HUES48 (cell line): ENCODE measurements around the gene SATL1.

Source experiments
- H3K27ac ChIP-seq: one replicate; pipeline ENCODE4 v1.7.0; 2013; ENCODE audit warnings: low read depth, low read length, inconsistent platforms
- H3K27me3 ChIP-seq: 2 replicates; pipeline ENCODE4 v1.6.1; 2013; ENCODE audit warnings: mild to moderate bottlenecking, low read length; ENCODE audit not compliant: control insufficient read depth, insufficient read depth
- H3K36me3 ChIP-seq: 2 replicates; pipeline ENCODE4 v1.6.1; 2013; ENCODE audit warnings: low read length; ENCODE audit not compliant: control insufficient read depth, insufficient read depth
- H3K4me1 ChIP-seq: 2 replicates; pipeline ENCODE4 v1.6.1; 2013; ENCODE audit warnings: mild to moderate bottlenecking, low read length; ENCODE audit not compliant: control insufficient read depth, insufficient read depth
- H3K4me3 ChIP-seq: 2 replicates; pipeline ENCODE4 v1.5.1; 2013; ENCODE audit warnings: mild to moderate bottlenecking, low read depth, low read length
- H3K9ac ChIP-seq: 2 replicates; pipeline ENCODE4 v1.6.1; 2013; ENCODE audit warnings: mild to moderate bottlenecking, low read depth, low read length, moderate library complexity
- H3K9me3 ChIP-seq: 2 replicates; pipeline ENCODE4 v1.6.1; 2013; ENCODE audit warnings: low read length; ENCODE audit not compliant: control insufficient read depth, insufficient read depth

SATL1 gene

DNA sequence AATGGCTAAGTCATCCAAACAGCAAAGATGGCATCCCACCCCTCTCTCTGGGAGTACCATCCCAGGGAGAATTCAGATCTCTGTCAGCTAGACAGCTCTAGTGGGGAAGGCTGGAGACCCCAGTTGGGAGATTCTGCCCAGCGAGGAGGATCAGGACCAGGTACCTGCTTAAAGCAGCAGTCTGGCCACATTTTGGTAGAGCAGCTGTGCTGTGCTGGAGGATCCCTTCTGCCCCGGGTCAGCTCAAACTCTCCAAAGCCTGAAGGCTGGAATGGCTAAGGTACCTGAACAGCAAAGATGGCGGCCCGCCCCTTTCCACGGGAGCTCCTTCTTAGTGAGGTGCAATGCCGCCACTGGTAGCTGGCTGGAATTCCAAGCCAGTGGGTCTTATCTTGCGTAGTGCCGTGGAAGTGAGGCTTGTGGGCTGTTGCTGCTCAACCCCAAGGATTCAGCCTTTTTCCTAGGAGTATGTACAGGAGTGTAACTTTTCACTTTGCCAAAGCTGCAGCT lies 40.1 kb downstream of the SATL1 start:
- H3K9ac ChIP-seq = no peak overlapping the region
- H3K4me3 ChIP-seq = no peak overlapping the region
- no peaks in the 10 kb centered on the region for H3K27me3 ChIP-seq

GRCh38 chrX:85196319-85196718 lies 47.3 kb downstream of the SATL1 start:
- H3K9ac ChIP-seq = no peak overlapping the region

More for the DNA sequence above, 40.1 kb downstream of the SATL1 start:
- H3K9me3 ChIP-seq = peaks cover 32% of the 10 kb centered on the region
- no peak overlapping the region for H3K27ac ChIP-seq
- H3K36me3 ChIP-seq = no peaks in the 10 kb centered on the region
- no peaks in the 10 kb centered on the region for H3K4me1 ChIP-seq

GRCh38 chrX:85159644-85160043 lies 83.9 kb downstream of the SATL1 start:
- H3K9me3 ChIP-seq = peaks cover 35% of the 10 kb centered on the region
- no peaks in the 10 kb centered on the region for H3K4me1 ChIP-seq
- H3K9ac ChIP-seq = no peak overlapping the region
- no peak overlapping the region for H3K4me3 ChIP-seq
- no peaks in the 10 kb centered on the region for H3K27me3 ChIP-seq
- no peak overlapping the region for H3K27ac ChIP-seq
- no peaks in the 10 kb centered on the region for H3K36me3 ChIP-seq

More at GRCh38 chrX:85196319-85196718, 47.3 kb downstream of the SATL1 start:
- Histone ChIP-seq H3K4me1 (no peaks in the 10 kb centered on the region), H3K9me3 (peaks cover 31% of the 10 kb centered on the region), H3K36me3 (no peaks in the 10 kb centered on the region), H3K27me3 (no peaks in the 10 kb centered on the region), H3K4me3 (no peak overlapping the region), H3K27ac (no peak overlapping the region)

- Histone ChIP-seq H3K9me3 (peaks cover 28% of the 10 kb centered on the region), H3K27me3 (no peaks in the 10 kb centered on the region), H3K4me3 (no peak overlapping the region), H3K27ac (no peak overlapping the region), H3K36me3 (no peaks in the 10 kb centered on the region), H3K9ac (no peak overlapping the region), H3K4me1 (no peaks in the 10 kb centered on the region)
Observed at GRCh38 chrX:85140964-85141363, 102.6 kb downstream of the SATL1 start.

DNA sequence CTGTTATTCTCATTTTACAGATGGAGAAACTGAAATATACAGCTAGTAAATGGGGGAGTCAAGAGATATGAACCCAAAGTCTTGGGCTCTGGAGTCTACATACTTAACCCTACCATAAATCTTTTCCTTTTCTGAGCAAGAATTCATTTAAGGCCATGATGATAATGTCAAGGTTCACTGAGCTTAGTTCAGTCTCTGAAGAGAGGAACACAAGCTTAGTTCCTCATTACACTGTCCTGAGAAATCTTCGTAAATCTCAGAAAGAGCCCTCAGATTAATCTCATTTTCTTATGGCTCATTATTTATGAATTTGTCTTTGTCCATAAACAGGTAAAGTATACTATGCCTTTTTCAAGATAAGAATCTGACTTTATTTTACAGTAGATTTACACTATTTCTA lies 104.2 kb downstream of the SATL1 start:
- Histone ChIP-seq H3K4me1 (no peaks in the 10 kb centered on the region), H3K27ac (no peak overlapping the region), H3K9me3 (peaks cover 30% of the 10 kb centered on the region), H3K4me3 (no peak overlapping the region), H3K36me3 (no peaks in the 10 kb centered on the region), H3K27me3 (no peaks in the 10 kb centered on the region), H3K9ac (no peak overlapping the region)

DNA sequence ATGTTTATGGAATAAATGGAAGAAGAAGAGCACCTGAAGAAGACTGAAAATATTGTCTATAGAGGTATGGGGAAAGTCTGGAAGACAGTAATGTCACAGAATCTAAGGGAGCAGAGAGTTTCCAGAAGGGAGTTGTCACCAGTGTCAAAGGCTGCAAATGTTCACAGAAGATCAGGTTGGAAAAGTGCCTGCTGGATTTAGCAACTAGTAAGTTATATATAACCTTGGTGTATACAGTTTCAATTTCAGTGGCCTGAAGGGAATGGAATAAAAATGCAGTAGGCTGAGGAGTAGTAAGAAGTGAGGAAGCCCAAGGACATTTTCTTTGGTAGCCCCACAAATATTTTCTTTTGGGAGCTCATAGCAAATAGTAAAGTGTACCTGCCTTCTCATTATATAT lies 107.2 kb downstream of the SATL1 start:
- Histone ChIP-seq H3K4me1 (no peaks in the 10 kb centered on the region), H3K4me3 (no peak overlapping the region), H3K9ac (no peak overlapping the region), H3K27me3 (no peaks in the 10 kb centered on the region), H3K27ac (no peak overlapping the region), H3K36me3 (no peaks in the 10 kb centered on the region), H3K9me3 (peaks cover 20% of the 10 kb centered on the region)

DNA sequence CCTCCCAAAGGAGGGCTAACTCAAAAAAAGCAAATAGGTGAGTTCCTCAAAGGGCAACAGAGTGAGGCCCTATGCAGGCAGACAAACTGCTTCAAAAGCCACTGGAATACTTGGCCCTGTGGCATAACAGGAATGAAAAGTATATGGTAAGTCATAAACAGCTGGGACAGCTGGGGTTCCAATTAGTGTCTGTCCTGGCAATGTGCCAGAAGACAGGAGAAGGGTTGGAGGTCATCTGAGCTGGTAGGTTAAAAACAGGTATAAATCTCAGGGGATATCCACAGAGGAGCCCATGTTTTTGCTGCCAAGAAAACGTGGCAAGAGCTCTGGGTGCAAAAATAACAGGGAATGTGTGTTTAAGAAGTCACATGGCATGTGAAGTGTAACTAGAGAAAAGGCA lies 128.3 kb downstream of the SATL1 start:
- H3K27me3 ChIP-seq = no peaks in the 10 kb centered on the region

GRCh38 chrX:85114776-85115175 lies 128.8 kb downstream of the SATL1 start:
- Histone ChIP-seq H3K27ac (no peak overlapping the region), H3K4me3 (no peak overlapping the region), H3K9me3 (peaks cover 16% of the 10 kb centered on the region), H3K36me3 (no peaks in the 10 kb centered on the region), H3K9ac (no peak overlapping the region), H3K27me3 (no peaks in the 10 kb centered on the region), H3K4me1 (no peaks in the 10 kb centered on the region)

More for the DNA sequence above, 128.3 kb downstream of the SATL1 start:
- peaks cover 16% of the 10 kb centered on the region for H3K9me3 ChIP-seq
- no peaks in the 10 kb centered on the region for H3K36me3 ChIP-seq
- H3K4me3 ChIP-seq = no peak overlapping the region
- H3K9ac ChIP-seq = no peak overlapping the region
- no peak overlapping the region for H3K27ac ChIP-seq
- H3K4me1 ChIP-seq = no peaks in the 10 kb centered on the region

DNA sequence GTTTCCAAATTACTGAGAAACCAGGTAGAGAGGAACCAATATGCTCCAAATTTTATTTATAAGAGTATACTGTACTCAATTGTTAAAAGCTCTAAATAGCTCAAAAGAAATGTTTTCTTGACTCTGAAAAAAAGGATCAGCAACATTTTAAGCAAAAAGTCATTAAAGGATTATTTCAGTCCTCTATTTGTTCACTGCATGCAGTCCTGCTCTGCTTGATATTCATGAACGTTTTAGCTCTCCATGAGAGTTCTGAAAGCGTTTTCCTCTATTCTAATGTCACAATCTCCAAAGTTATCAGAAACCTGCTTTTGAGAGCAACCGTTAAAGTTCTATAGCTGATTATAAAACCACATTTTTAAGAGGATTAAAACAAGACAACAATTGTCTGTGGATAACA lies 129.4 kb downstream of the SATL1 start:
- Histone ChIP-seq H3K4me1 (no peaks in the 10 kb centered on the region), H3K36me3 (no peaks in the 10 kb centered on the region), H3K27ac (no peak overlapping the region), H3K27me3 (no peaks in the 10 kb centered on the region), H3K9me3 (peaks cover 17% of the 10 kb centered on the region), H3K4me3 (no peak overlapping the region), H3K9ac (no peak overlapping the region)

DNA sequence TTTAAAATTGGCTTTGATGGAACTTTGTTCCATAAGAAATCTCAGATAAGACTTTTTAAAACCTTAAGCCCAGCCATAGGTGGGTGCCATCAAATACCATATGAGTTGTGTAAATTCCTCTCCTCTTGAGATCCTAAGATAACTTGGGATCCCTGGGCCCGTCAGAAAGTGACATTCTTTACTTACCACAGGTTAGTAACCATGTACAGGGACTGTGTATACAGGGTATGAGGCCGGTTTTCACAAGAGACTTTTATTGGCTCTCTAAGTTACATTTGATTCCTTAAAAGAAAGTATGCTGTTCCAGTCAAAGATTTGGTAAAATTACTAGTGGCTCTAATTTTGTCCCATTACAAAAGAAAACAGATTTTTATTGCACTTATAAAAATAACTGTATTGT lies 129.8 kb downstream of the SATL1 start:
- no peak overlapping the region for H3K9ac ChIP-seq
- no peaks in the 10 kb centered on the region for H3K27me3 ChIP-seq
- no peaks in the 10 kb centered on the region for H3K4me1 ChIP-seq
- no peak overlapping the region for H3K27ac ChIP-seq
- no peak overlapping the region for H3K4me3 ChIP-seq
- H3K9me3 ChIP-seq = peaks cover 21% of the 10 kb centered on the region
- no peaks in the 10 kb centered on the region for H3K36me3 ChIP-seq

- Histone ChIP-seq H3K4me1 (no peaks in the 10 kb centered on the region), H3K9me3 (peaks cover 28% of the 10 kb centered on the region), H3K27me3 (no peaks in the 10 kb centered on the region), H3K27ac (no peak overlapping the region), H3K36me3 (no peaks in the 10 kb centered on the region), H3K4me3 (no peak overlapping the region), H3K9ac (no peak overlapping the region)
Observed at GRCh38 chrX:85112293-85112692, 131.3 kb downstream of the SATL1 start.

GRCh38 chrX:85111347-85111746 lies 132.2 kb downstream of the SATL1 start:
- H3K4me3 ChIP-seq = no peak overlapping the region
- no peaks in the 10 kb centered on the region for H3K4me1 ChIP-seq
- H3K36me3 ChIP-seq = no peaks in the 10 kb centered on the region
- H3K9me3 ChIP-seq = peaks cover 29% of the 10 kb centered on the region
- H3K27me3 ChIP-seq = no peaks in the 10 kb centered on the region
- no peak overlapping the region for H3K9ac ChIP-seq
- no peak overlapping the region for H3K27ac ChIP-seq
